K562 (cell line): ENCODE results near the gene TXNRD2. TPM values are rescaled to one million over a fixed set of nuclear protein-coding genes. Genes with fewer than 3 reads are reported as not detected.
A peak's percentile ranks its signal among the peaks of the same experiment; 100 is the strongest.

Source experiments
- ATF1 ChIP-seq, 2 experiments: fragments of 450-650 bp in 1 of 2; IDR thresholded peaks; 2 replicates each; pipeline ENCODE4 v1.6.1; 2016; ENCODE audit warnings: missing compliant biosample characterization in 1 of 2, missing genetic modification characterization in 1 of 2
- BCL6 ChIP-seq: fragments of 250-450 bp; sonication (Bioruptor Pico); IDR thresholded peaks from 2 replicates; pipeline ENCODE4 v1.4.0; 2020
- CBX2 ChIP-seq: fragments of 200-600 bp; sonication (generic); IDR thresholded peaks from one replicate; pipeline ENCODE4 v1.6.1; 2012; ENCODE audit warnings: mild to moderate bottlenecking, low read length, inconsistent platforms; ENCODE audit not compliant: insufficient read depth, poor library complexity, severe bottlenecking
- CEBPB ChIP-seq: fragments of 450-650 bp; IDR thresholded peaks from 2 replicates; pipeline ENCODE4 v1.6.1; 2016; ENCODE audit warnings: missing genetic modification characterization, missing compliant biosample characterization
- CREB1 ChIP-seq, 2 experiments: sonication (generic) in 1 of 2; formaldehyde crosslinking in 1 of 2; IDR thresholded peaks; 2 replicates each; pipeline versions ENCODE4 v1.6.1 to v1.8.0; 2012 to 2022; ENCODE audit warnings: inconsistent platforms in 1 of 2, mild to moderate bottlenecking in 1 of 2, missing genetic modification reagents in 1 of 2, moderate library complexity in 1 of 2
- E2F1 ChIP-seq: sonication (generic); formaldehyde crosslinking; IDR thresholded peaks from 2 replicates; pipeline ENCODE4 v1.8.1; 2023; ENCODE audit warnings: mild to moderate bottlenecking, missing genetic modification reagents, moderate library complexity
- FOSL1 ChIP-seq: fragments of 200-800 bp; sonication (Bioruptor generic); conservative IDR thresholded peaks from 2 replicates; pipeline ENCODE4 v1.6.1; 2016; ENCODE audit warnings: missing genetic modification characterization, missing compliant biosample characterization
- GTF2B ChIP-seq: IDR thresholded peaks from 2 replicates; pipeline ENCODE4 v1.6.1; 2011; ENCODE audit not compliant: insufficient read length; ENCODE audit errors: extremely low read depth
- HDGF ChIP-seq: fragments of 450-650 bp; IDR thresholded peaks from 2 replicates; pipeline ENCODE4 v1.6.1; 2016
- HOMEZ ChIP-seq: fragments of 250-450 bp; sonication (Bioruptor Pico); IDR thresholded peaks from 2 replicates; pipeline ENCODE4 v1.4.0; 2020; ENCODE audit warnings: mild to moderate bottlenecking, moderate library complexity
- KLF6 ChIP-seq: fragments of 250-450 bp; sonication (Bioruptor Pico); IDR thresholded peaks from 2 replicates; pipeline ENCODE4 v1.4.0; 2020; ENCODE audit warnings: mild to moderate bottlenecking, moderate library complexity, borderline replicate concordance
- MAZ ChIP-seq, 2 experiments: fragments of 450-650 bp in 1 of 2; sonication (generic) in 1 of 2; formaldehyde crosslinking; IDR thresholded peaks in 1 of 2; conservative IDR thresholded peaks in 1 of 2; 2 replicates each; pipeline versions ENCODE4 v1.4.0 to v1.5.0; 2020; ENCODE audit warnings: mild to moderate bottlenecking in 1 of 2, missing genetic modification reagents in 1 of 2
- PCBP1 ChIP-seq: fragments of 200-400 bp; formaldehyde crosslinking; IDR thresholded peaks from 2 replicates; pipeline ENCODE4 v1.6.1; 2018; ENCODE audit warnings: mild to moderate bottlenecking, low read depth, low read length; ENCODE audit not compliant: poor library complexity, severe bottlenecking
- SP1 ChIP-seq: sonication (generic); formaldehyde crosslinking; IDR thresholded peaks from 2 replicates; pipeline ENCODE4 v1.8.1; 2022; ENCODE audit warnings: mild to moderate bottlenecking, missing genetic modification reagents
- YY1 ChIP-seq, 3 experiments: IDR thresholded peaks; 2 replicates each; pipeline ENCODE4 v1.6.1; 2011; ENCODE audit warnings: low read length in 2 of 3, mild to moderate bottlenecking in 2 of 3, moderate library complexity in 2 of 3, borderline replicate concordance in 1 of 3, control low read depth in 1 of 3, low read depth in 1 of 3; ENCODE audit not compliant: insufficient read depth in 3 of 3, insufficient replicate concordance in 2 of 3, control insufficient read depth in 1 of 3, insufficient read length in 1 of 3; ENCODE audit errors: extremely low read depth in 1 of 3
- ZFPM2 ChIP-seq: fragments of 250-450 bp; sonication (Bioruptor Pico); IDR thresholded peaks from 2 replicates; pipeline ENCODE4 v1.5.1; 2022; ENCODE audit warnings: mild to moderate bottlenecking
- ZNF133 ChIP-seq: fragments of 250-450 bp; sonication (Bioruptor Pico); IDR thresholded peaks from 2 replicates; pipeline ENCODE4 v1.4.0; 2020; ENCODE audit warnings: mild to moderate bottlenecking
- ZNF586 ChIP-seq: fragments of 450-650 bp; formaldehyde crosslinking; conservative IDR thresholded peaks from 2 replicates; pipeline ENCODE4 v1.4.0; 2020; ENCODE audit warnings: mild to moderate bottlenecking, moderate library complexity
- polyA plus RNA-seq, 8 experiments: library from polyadenylated mRNA; depleted of rRNA in 4 of 8; stranded (reverse) in 5 of 8; unstranded in 3 of 8; fragments of >200 nt; fragmentation: Nextera tagmentation in 2 of 8; fragmentation: Illumina TruSeq in 1 of 8; extraction: Ambion mirVana in 2 of 8; extraction: Trizol in 1 of 8; gene quantifications; 2 replicates each; pipeline versions ENCODE4 v1.2.1 to v1.2.3, GENCODE V29; 2011 to 2014; ENCODE audit warnings: inconsistent platforms in 1 of 8, missing spikeins in 1 of 8
- total RNA-seq, 7 experiments: library from RNA; depleted of rRNA in 6 of 7; stranded (reverse); fragments of >200 nt in 6 of 7; fragmentation: Illumina TruSeq in 2 of 7; extraction: Trizol in 2 of 7; gene quantifications; 2 replicates each; pipeline versions ENCODE4 v1.2.1 to v1.2.3, GENCODE V29; 2011 to 2021; ENCODE audit warnings: low replicate concordance in 1 of 7
- TF ChIP-seq, protein P1 (sequence below): fragments of 450-650 bp; formaldehyde crosslinking; IDR thresholded peaks from 2 replicates; pipeline ENCODE4 v1.4.0; 2020; ENCODE audit warnings: mild to moderate bottlenecking, moderate library complexity
- TF ChIP-seq, protein P2 (sequence below): fragments of 450-650 bp; IDR thresholded peaks from 2 replicates; pipeline ENCODE4 v1.6.1; 2016; ENCODE audit warnings: missing biosample characterization, missing genetic modification characterization

The TXNRD2 gene
- total and polyA plus RNA-seq, 9 of the 15 experiments (the other 6 are each of a cell fraction or from before 2014, with no cell fraction given), result 3.3 to 80.2 (median 49.4) TPM

DNA sequence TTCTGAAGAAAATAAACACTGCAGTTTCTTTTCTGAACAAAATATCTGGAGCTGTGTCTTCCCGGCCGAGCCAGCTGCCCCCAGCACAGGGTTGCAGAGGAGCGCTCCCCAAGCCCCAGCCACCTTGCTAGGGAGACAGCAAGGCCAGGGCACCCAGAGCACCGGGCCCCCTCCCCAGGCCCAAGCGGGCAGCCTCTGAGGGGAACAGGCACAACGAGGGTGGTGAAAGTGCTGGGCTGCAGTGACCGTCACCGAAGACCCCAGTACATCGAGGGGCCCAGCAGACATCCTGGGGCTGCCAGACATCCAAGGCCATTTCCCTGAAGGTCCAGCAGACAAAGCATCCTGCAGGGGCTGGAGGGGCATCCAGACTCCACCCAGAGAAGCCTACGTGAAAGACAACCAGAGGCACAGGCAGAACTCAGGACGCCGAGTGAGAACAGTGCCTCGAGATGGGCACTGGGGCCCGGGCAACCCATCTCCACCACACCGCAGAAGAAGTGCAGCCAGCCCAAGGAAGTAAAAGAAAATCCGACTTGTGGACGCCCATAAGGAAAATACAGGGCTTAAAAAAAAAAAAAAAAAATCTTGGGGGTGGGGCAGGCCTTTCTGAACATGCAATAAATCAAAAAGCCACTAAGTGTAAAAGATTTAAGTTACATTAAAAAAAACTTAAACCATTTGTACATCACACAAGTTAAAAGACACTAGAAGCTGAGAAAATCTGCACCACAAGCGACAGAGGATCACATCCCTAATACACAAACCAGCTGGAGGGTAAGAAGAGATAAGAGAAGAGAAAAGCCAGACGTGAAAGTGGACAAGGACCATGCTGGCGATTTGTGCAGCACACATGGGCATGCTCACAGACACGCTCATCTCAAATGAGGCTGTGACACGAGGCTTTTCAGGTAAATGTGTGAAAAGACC lies 36.0 kb downstream of the TXNRD2 start (continued):
- TF ChIP-seq, protein P1, sequence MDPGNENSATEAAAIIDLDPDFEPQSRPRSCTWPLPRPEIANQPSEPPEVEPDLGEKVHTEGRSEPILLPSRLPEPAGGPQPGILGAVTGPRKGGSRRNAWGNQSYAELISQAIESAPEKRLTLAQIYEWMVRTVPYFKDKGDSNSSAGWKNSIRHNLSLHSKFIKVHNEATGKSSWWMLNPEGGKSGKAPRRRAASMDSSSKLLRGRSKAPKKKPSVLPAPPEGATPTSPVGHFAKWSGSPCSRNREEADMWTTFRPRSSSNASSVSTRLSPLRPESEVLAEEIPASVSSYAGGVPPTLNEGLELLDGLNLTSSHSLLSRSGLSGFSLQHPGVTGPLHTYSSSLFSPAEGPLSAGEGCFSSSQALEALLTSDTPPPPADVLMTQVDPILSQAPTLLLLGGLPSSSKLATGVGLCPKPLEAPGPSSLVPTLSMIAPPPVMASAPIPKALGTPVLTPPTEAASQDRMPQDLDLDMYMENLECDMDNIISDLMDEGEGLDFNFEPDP (CRISPR knock-in tag), result no peak
- TF ChIP-seq CEBPB (no peak), HDGF (no peak), CREB1 (IDR thresholded peaks at IDR 0.05) (no peak), CREB1 (CRISPR knock-in tag; IDR thresholded peaks at IDR 0.05) (no peak), SP1 (CRISPR knock-in tag) (no peak), BCL6 (CRISPR knock-in tag) (no peak), YY1 (IDR thresholded peaks at IDR 0.05; ENCODE audit: borderline replicate concordance in 1 of 3, control insufficient read depth in 1 of 3, extremely low read depth in 1 of 3, insufficient read depth in 3 of 3, insufficient read length in 1 of 3, insufficient replicate concordance in 2 of 3, low read depth in 1 of 3, low read length in 2 of 3) (no peak), CBX2 (no peak), ZNF133 (CRISPR knock-in tag) (no peak), MAZ (CRISPR knock-in tag; conservative IDR thresholded peaks at IDR 0.05 in 1 of 2, IDR thresholded peaks at IDR 0.05 in 1 of 2) (no peak), HOMEZ (no peak), ATF1 (CRISPR knock-in tag; IDR thresholded peaks at IDR 0.05) (0 out of 2 replicates have a peak, but pooled peaks have one; percentile 32), ATF1 (tag; IDR thresholded peaks at IDR 0.05) (no peak), ZFPM2 (CRISPR knock-in tag) (no peak), GTF2B (no peak), KLF6 (CRISPR knock-in tag) (no peak), FOSL1 (no peak), PCBP1 (no peak), E2F1 (CRISPR knock-in tag) (0 out of 2 replicates have a peak, but pooled peaks have one; percentile 29), ZNF586 (CRISPR knock-in tag) (no peak)
- TF ChIP-seq, protein P2, sequence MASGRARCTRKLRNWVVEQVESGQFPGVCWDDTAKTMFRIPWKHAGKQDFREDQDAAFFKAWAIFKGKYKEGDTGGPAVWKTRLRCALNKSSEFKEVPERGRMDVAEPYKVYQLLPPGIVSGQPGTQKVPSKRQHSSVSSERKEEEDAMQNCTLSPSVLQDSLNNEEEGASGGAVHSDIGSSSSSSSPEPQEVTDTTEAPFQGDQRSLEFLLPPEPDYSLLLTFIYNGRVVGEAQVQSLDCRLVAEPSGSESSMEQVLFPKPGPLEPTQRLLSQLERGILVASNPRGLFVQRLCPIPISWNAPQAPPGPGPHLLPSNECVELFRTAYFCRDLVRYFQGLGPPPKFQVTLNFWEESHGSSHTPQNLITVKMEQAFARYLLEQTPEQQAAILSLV (tag), result no peak
